Glutamatergic neuron (in vitro differentiated cells): ENCODE data around the gene HCAR3. TPM values are rescaled to one million over a fixed set of nuclear protein-coding genes. Genes with fewer than 3 reads are reported as not detected.
"Not testable (repeated sequence)": the region's sequence is repeated elsewhere in the genome, so short reads cannot be mapped to it uniquely, and the experiment has no call there.

Experiments
- DNase-seq: peaks from one replicate; pipeline ENCODE4 v3.0.0; 2022
- H3K27ac Mint-ChIP-seq: one replicate; pipeline ENCODE4 v1.8.0; 2020; ENCODE audit warnings: mild to moderate bottlenecking, mixed read lengths, inconsistent platforms; ENCODE audit not compliant: unreplicated experiment
- H3K27me3 Mint-ChIP-seq: one replicate; pipeline ENCODE4 v1.8.0; 2020; ENCODE audit warnings: mild to moderate bottlenecking, moderate library complexity, mixed read lengths, inconsistent platforms; ENCODE audit not compliant: unreplicated experiment
- H3K36me3 Mint-ChIP-seq: one replicate; pipeline ENCODE4 v1.8.0; 2020; ENCODE audit warnings: mild to moderate bottlenecking, mixed read lengths, inconsistent platforms; ENCODE audit not compliant: unreplicated experiment
- H3K4me1 Mint-ChIP-seq: one replicate; pipeline ENCODE4 v1.8.0; 2020; ENCODE audit warnings: mild to moderate bottlenecking, low read depth, mixed read lengths, inconsistent platforms; ENCODE audit not compliant: unreplicated experiment
- H3K4me3 Mint-ChIP-seq: one replicate; pipeline ENCODE4 v1.8.0; 2020; ENCODE audit warnings: mild to moderate bottlenecking, mixed read lengths, inconsistent platforms; ENCODE audit not compliant: unreplicated experiment
- H3K9me3 Mint-ChIP-seq: one replicate; pipeline ENCODE4 v1.8.0; 2020; ENCODE audit warnings: mild to moderate bottlenecking, moderate library complexity, mixed read lengths, inconsistent platforms; ENCODE audit not compliant: unreplicated experiment
- total RNA-seq: library from RNA; stranded (reverse); fragmentation: NEBNext Ultra II Directional; extraction: Animal tissue kit (Norgen Biotek cat#: 25700); gene quantifications from one replicate; pipeline ENCODE4 v1.2.1, GENCODE V29; 2021; ENCODE audit not compliant: unreplicated experiment
- TF ChIP-seq, protein P1 (sequence below): fragments of 200-600 bp; sonication (generic); IDR thresholded peaks from one replicate; pipeline ENCODE4 v1.5.0; 2021; ENCODE audit not compliant: partially characterized antibody, unreplicated experiment

HCAR3 gene
- total RNA-seq, 1 donor from 2014 or later: not detected

GRCh38 chr12:122688291-122688690 is 28.3 kb downstream of the HCAR3 start:
- Mint-ChIP-seq H3K4me1 (no peaks in the 10 kb centered on the region), H3K4me3 (no peak overlapping the region), H3K27me3 (no peaks in the 10 kb centered on the region), H3K36me3 (no peaks in the 10 kb centered on the region), H3K9me3 (no peaks in the 10 kb centered on the region), H3K27ac (no peak overlapping the region)
- DNase-seq: no peak
- TF ChIP-seq, protein P1, sequence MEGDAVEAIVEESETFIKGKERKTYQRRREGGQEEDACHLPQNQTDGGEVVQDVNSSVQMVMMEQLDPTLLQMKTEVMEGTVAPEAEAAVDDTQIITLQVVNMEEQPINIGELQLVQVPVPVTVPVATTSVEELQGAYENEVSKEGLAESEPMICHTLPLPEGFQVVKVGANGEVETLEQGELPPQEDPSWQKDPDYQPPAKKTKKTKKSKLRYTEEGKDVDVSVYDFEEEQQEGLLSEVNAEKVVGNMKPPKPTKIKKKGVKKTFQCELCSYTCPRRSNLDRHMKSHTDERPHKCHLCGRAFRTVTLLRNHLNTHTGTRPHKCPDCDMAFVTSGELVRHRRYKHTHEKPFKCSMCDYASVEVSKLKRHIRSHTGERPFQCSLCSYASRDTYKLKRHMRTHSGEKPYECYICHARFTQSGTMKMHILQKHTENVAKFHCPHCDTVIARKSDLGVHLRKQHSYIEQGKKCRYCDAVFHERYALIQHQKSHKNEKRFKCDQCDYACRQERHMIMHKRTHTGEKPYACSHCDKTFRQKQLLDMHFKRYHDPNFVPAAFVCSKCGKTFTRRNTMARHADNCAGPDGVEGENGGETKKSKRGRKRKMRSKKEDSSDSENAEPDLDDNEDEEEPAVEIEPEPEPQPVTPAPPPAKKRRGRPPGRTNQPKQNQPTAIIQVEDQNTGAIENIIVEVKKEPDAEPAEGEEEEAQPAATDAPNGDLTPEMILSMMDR: no peak

GRCh38 chr12:122687086-122687485 is 29.5 kb downstream of the HCAR3 start:
- Mint-ChIP-seq H3K4me3 (no peak overlapping the region), H3K4me1 (no peaks in the 10 kb centered on the region), H3K27ac (no peak overlapping the region), H3K9me3 (no peaks in the 10 kb centered on the region), H3K36me3 (no peaks in the 10 kb centered on the region), H3K27me3 (no peaks in the 10 kb centered on the region)
- no peak for DNase-seq
- TF ChIP-seq, protein P1: no peak

DNA sequence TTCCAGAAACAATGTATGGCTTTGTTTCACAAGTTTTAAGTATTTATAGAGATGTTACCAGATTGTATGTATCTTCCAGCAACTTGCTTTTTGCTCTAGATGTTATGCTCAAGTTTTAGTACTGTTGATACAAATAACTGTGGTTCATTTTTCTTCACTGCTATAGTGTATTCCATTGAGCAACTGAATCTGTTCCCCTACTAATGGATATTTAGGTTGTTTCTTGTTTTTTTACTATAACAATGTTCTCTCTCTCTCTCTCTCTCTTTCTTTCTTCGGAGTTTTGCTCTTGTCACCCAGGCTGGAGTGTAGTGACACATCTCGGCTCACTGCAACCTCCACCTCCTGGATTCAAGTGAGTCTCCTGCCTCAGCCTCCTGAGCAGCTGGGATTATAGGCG is 30.1 kb downstream of the HCAR3 start:
- Mint-ChIP-seq H3K4me3 (no peak overlapping the region), H3K27ac (no peak overlapping the region), H3K27me3 (no peaks in the 10 kb centered on the region), H3K4me1 (no peaks in the 10 kb centered on the region), H3K36me3 (no peaks in the 10 kb centered on the region), H3K9me3 (no peaks in the 10 kb centered on the region)
- DNase-seq: no peak
- TF ChIP-seq, protein P1: no peak

DNA sequence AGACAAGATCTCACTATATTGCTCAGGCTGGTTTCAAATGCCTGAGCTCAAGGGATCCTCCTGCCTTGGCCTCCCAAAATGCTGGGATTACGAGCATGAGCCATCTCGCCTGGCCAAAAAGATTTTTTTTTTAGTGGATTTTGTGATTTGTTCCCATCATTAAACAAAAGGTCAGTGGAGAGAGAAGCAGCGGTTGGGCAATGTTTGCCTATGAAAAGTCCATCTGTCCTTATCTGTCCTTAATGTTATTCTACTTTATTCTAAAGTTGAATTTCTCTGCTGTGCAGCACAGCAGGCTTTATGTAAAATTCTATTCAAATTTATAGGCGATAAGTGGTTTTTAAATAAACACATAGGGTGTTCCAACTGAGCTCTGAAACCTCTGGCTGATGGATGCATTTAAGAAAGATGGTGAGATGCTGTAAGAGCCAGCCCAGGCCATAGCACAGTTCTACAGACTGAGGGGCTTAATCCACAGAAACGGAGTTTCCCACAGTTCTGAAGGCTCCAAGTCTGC is 32.3 kb downstream of the HCAR3 start:
- Mint-ChIP-seq H3K27me3 (peaks cover 2% of the 10 kb centered on the region), H3K4me1 (no peaks in the 10 kb centered on the region), H3K4me3 (no peak overlapping the region), H3K36me3 (no peaks in the 10 kb centered on the region), H3K9me3 (no peaks in the 10 kb centered on the region), H3K27ac (no peak overlapping the region)
- TF ChIP-seq, protein P1: no peak
- DNase-seq: no peak

DNA sequence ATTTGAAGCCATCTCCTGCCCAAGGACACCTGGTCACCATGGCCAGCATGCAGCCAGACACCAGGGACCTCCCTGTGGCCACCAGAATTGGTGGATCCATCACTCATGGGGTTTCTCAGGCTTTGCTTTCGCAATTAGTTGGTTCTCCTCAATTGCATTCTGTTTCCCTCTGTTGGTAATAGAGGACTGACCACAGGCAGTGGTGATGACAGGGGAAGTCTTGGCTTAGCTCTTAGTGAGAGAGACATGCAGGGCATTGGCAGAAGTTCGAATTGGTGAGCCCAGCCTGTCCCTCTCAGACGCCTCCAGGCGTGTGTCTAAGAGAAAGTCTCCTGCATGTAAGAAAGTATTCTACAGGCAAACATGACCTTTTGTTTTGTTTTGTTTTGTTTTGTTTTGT is 34.8 kb downstream of the HCAR3 start:
- Mint-ChIP-seq H3K36me3 (no peaks in the 10 kb centered on the region), H3K4me3 (no peak overlapping the region), H3K9me3 (no peaks in the 10 kb centered on the region), H3K27me3 (peaks cover 2% of the 10 kb centered on the region), H3K27ac (no peak overlapping the region), H3K4me1 (no peaks in the 10 kb centered on the region)
- TF ChIP-seq, protein P1: no peak
- no peak for DNase-seq

- not testable (repeated sequence) for H3K4me3 Mint-ChIP-seq, H3K27ac Mint-ChIP-seq, H3K36me3 Mint-ChIP-seq, H3K4me1 Mint-ChIP-seq, H3K9me3 Mint-ChIP-seq, DNase-seq, H3K27me3 Mint-ChIP-seq
Observed at GRCh38 chr12:122680989-122681388, 35.6 kb downstream of the HCAR3 start.

DNA sequence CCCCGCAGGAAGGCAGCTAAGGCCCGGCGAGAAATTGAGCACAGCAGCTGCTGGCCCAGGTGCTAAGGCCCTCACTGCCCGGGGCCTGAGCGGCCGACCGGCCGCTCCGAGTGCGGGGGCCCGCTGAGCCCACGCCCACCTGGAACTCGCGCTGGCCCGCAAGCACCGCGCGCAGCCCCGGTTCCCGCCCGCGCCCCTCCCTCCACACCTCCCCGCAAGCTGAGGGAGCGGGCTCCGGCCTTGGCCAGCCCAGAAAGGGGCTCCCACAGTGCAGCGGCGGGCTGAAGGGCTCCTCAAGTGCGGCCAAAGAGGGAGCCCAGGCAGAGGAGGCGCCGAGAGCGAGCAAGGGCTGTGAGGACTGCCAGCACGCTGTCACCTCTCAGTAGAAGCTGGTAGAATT is 39.8 kb downstream of the HCAR3 start:
- H3K9me3 Mint-ChIP-seq, H3K36me3 Mint-ChIP-seq, H3K27ac Mint-ChIP-seq, H3K27me3 Mint-ChIP-seq, H3K4me3 Mint-ChIP-seq, H3K4me1 Mint-ChIP-seq, DNase-seq: not testable (repeated sequence)

- not testable (repeated sequence) for H3K27ac Mint-ChIP-seq, H3K4me1 Mint-ChIP-seq, H3K9me3 Mint-ChIP-seq
Observed at GRCh38 chr12:122676015-122676414, 40.6 kb downstream of the HCAR3 start.

More at GRCh38 chr12:122676015-122676414, 40.6 kb downstream of the HCAR3 start:
- H3K27me3 Mint-ChIP-seq, H3K36me3 Mint-ChIP-seq, H3K4me3 Mint-ChIP-seq, DNase-seq: not testable (repeated sequence)
